ENCODE results near the gene WDR5. TPM values are rescaled to one million over a fixed set of nuclear protein-coding genes. Genes with fewer than 3 reads are reported as not detected.
A peak's percentile ranks its signal among the peaks of the same experiment; 100 is the strongest.

WDR5 gene
- total RNA-seq, 4 donors from 2014 or later, result 16.4 to 32.7 (median 24.5) TPM

GRCh38 chr9:134155812-134156377 is 20.0 kb downstream of the WDR5 start:
- H3K4me1 ChIP-seq, result peaks cover 0 to 18% (median 4%) of the 10 kb centered on the region in 4 donors
- H3K27me3 ChIP-seq, result no peaks in the 10 kb centered on the region
- peak overlapping the region in 2 of 4 donors; percentile 90 to 91 for H3K27ac ChIP-seq
- H3K4me3 ChIP-seq, result no peak overlapping the region
- TF ChIP-seq POLR2A (IDR thresholded peaks at IDR 0.05) (no peak), CTCF (IDR thresholded peaks at IDR 0.05) (no peak), EP300 (IDR thresholded peaks at IDR 0.05) (no peak)
- H3K36me3 ChIP-seq, result peaks cover 10 to 88% (median 30%) of the 10 kb centered on the region in 3 donors
- no peaks in the 10 kb centered on the region for H3K9me3 ChIP-seq
- 93 to 94% methylated on average over 17 to 20 of the region's 20 CpGs for WGBS, 2 donors
- DNase-seq (ENCODE audit: low spot score in 2 of 2), result no peak

- Histone ChIP-seq H3K4me1 (peaks cover 0 to 18% (median 4%) of the 10 kb centered on the region in 4 donors), H3K9me3 (no peaks in the 10 kb centered on the region), H3K36me3 (peaks cover 10 to 79% (median 30%) of the 10 kb centered on the region in 3 donors), H3K27me3 (no peaks in the 10 kb centered on the region), H3K27ac (peak overlapping the region in 2 of 4 donors; percentile 90 to 91), H3K4me3 (no peak overlapping the region)
- TF ChIP-seq POLR2A (IDR thresholded peaks at IDR 0.05) (no peak), EP300 (IDR thresholded peaks at IDR 0.05) (no peak), CTCF (IDR thresholded peaks at IDR 0.05) (no peak)
- no peak for DNase-seq (ENCODE audit: low spot score in 2 of 2)
- WGBS, 2 donors, result 93 to 94% methylated on average over 32 to 33 of the region's 33 CpGs
Measured at GRCh38 chr9:134156564-134157377, 20.9 kb downstream of the WDR5 start.

DNA sequence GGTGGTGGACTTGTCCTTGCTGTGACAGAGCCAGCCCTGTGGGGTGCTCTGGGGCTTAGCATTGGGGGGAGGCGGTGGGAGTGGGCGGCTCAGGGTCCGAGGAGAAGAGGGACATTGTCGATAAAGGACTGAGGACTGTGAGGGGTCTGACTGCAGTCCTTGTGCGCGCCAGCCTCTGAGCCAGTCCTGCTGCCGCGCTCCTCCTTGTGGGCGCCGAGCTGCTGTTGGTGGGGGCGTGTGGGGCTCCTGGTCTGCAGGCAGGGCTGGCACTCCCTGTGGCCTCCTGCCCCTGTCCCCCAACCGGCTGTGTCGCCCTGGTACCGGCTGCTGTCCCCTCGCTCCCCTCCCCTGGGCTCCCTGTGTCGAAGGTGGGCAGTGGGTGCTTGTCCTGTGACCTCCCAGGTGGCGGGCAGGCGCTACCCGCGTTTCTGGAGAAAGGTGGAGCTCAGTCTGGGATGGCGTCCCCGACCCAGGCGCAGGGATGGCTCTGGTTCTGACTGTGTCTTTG is 21.6 kb downstream of the WDR5 start:
- H3K4me1 ChIP-seq, result peaks cover 0 to 18% (median 4%) of the 10 kb centered on the region in 4 donors
- TF ChIP-seq EP300 (IDR thresholded peaks at IDR 0.05) (no peak), CTCF (IDR thresholded peaks at IDR 0.05) (no peak), POLR2A (IDR thresholded peaks at IDR 0.05) (no peak)
- peaks cover 10 to 73% (median 30%) of the 10 kb centered on the region in 3 donors for H3K36me3 ChIP-seq
- H3K27me3 ChIP-seq, result no peaks in the 10 kb centered on the region
- H3K4me3 ChIP-seq, result no peak overlapping the region
- H3K27ac ChIP-seq, result peak overlapping the region; percentile 54 to 91 (median 76)
- WGBS, 2 donors, result 92 to 95% methylated on average over 11 to 17 of the region's 23 CpGs
- no peaks in the 10 kb centered on the region for H3K9me3 ChIP-seq
- DNase-seq (ENCODE audit: low spot score in 2 of 2), result no peak

- 47 to 60% methylated on average over 17 of the region's 17 CpGs for WGBS, 2 donors
- H3K36me3 ChIP-seq, result peaks cover 10 to 64% (median 30%) of the 10 kb centered on the region in 3 donors
Measured at GRCh38 chr9:134158242-134158641, 22.4 kb downstream of the WDR5 start.

GRCh38 chr9:134158753-134159392 is 23.0 kb downstream of the WDR5 start:
- H3K27ac ChIP-seq, result peak overlapping the region; percentile 31 to 91 (median 76)
- H3K9me3 ChIP-seq, result no peaks in the 10 kb centered on the region
- H3K4me3 ChIP-seq, result no peak overlapping the region
- peaks cover 10 to 58% (median 27%) of the 10 kb centered on the region in 3 donors for H3K36me3 ChIP-seq
- WGBS, 2 donors, result 74 to 92% methylated on average over 13 to 19 of the region's 20 CpGs
- DNase-seq (ENCODE audit: low spot score in 2 of 2), result no peak
- TF ChIP-seq EP300 (IDR thresholded peaks at IDR 0.05), result no peak
- TF ChIP-seq POLR2A (IDR thresholded peaks at IDR 0.05), result no peak
- TF ChIP-seq CTCF (IDR thresholded peaks at IDR 0.05), result no peak
- H3K4me1 ChIP-seq, result peaks cover 0 to 21% (median 11%) of the 10 kb centered on the region in 4 donors
- H3K27me3 ChIP-seq, result no peaks in the 10 kb centered on the region

More at GRCh38 chr9:134158242-134158641, 22.4 kb downstream of the WDR5 start:
- H3K4me3 ChIP-seq, result no peak overlapping the region
- H3K4me1 ChIP-seq, result peaks cover 0 to 18% (median 9%) of the 10 kb centered on the region in 4 donors
- H3K27ac ChIP-seq, result peak overlapping the region; percentile 31 to 91 (median 76)
- DNase-seq (ENCODE audit: low spot score in 2 of 2), result no peak
- H3K27me3 ChIP-seq, result no peaks in the 10 kb centered on the region
- no peaks in the 10 kb centered on the region for H3K9me3 ChIP-seq
- TF ChIP-seq POLR2A (IDR thresholded peaks at IDR 0.05) (no peak), EP300 (IDR thresholded peaks at IDR 0.05) (peak; percentile 37 to 81)
